Naive B cell (primary cell): ENCODE results near the gene DDX20. TPM values are rescaled to one million over a fixed set of nuclear protein-coding genes. Genes with fewer than 3 reads are reported as not detected.
"Not testable (repeated sequence)": the region's sequence is repeated elsewhere in the genome, so short reads cannot be mapped to it uniquely, and the experiment has no call there.

ENCODE experiments used
- ATAC-seq, 2 donors: fragments of 150-1000 bp; cut with Tn5 transposase; 2 replicates each; pipeline ENCODE4 v1.10.0; 2021; ENCODE audit warnings: low read depth in 2 of 2, mild to moderate bottlenecking in 2 of 2, moderate library complexity in 2 of 2
- DNase-seq: peaks from one replicate; pipeline ENCODE4 v3.0.0; 2022
- H3K27ac Mint-ChIP-seq, 6 donors: one replicate each; pipeline ENCODE4 v1.8.0; 2020 to 2022; ENCODE audit warnings: mild to moderate bottlenecking in 6 of 6, mixed read lengths in 6 of 6, moderate library complexity in 5 of 6, inconsistent platforms in 2 of 6
- H3K27me3 Mint-ChIP-seq, 3 donors: one replicate each; pipeline ENCODE4 v1.8.0; 2021 to 2022; ENCODE audit warnings: mixed read lengths in 3 of 3, mild to moderate bottlenecking in 1 of 3
- H3K36me3 Mint-ChIP-seq, 2 donors: one replicate each; pipeline ENCODE4 v1.8.0; 2020 to 2022; ENCODE audit warnings: mixed read lengths in 2 of 2, inconsistent platforms in 1 of 2, mild to moderate bottlenecking in 1 of 2
- H3K4me1 Mint-ChIP-seq, 3 donors: one replicate each; pipeline ENCODE4 v1.8.0; 2020 to 2022; ENCODE audit warnings: mixed read lengths in 3 of 3, inconsistent platforms in 1 of 3, mild to moderate bottlenecking in 1 of 3, moderate library complexity in 1 of 3
- H3K4me3 Mint-ChIP-seq, 8 donors: one replicate each; pipeline ENCODE4 v1.8.0; 2020 to 2022; ENCODE audit warnings: mild to moderate bottlenecking in 8 of 8, mixed read lengths in 8 of 8, moderate library complexity in 8 of 8, inconsistent platforms in 2 of 8
- H3K9me3 Mint-ChIP-seq, 7 donors: one replicate each; pipeline ENCODE4 v1.8.0; 2020 to 2022; ENCODE audit warnings: mixed read lengths in 7 of 7, mild to moderate bottlenecking in 5 of 7, inconsistent platforms in 2 of 7, moderate library complexity in 1 of 7
- polyA plus RNA-seq, 6 donors: library from polyadenylated mRNA; unstranded; fragments of 300-500 nt; fragmentation: Illumina TruSeq; gene quantifications; one replicate each; pipeline ENCODE4 v1.2.3, GENCODE V29; 2021; ENCODE audit warnings: low read depth in 6 of 6

The DDX20 gene
- polyA plus RNA-seq, 6 donors from 2014 or later, result 7.5 to 15.7 (median 11.5) TPM

GRCh38 chr1:111791776-111792175, 36.1 kb downstream of the DDX20 start:
- peaks cover 8 to 24% (median 12%) of the 10 kb centered on the region in 3 donors for H3K4me1 Mint-ChIP-seq
- no peak overlapping the region for H3K4me3 Mint-ChIP-seq
- ATAC-seq, result no peak
- peak overlapping the region in 1 of 6 donors; percentile 6 for H3K27ac Mint-ChIP-seq
- DNase-seq, result no peak
- H3K36me3 Mint-ChIP-seq, result no peaks in the 10 kb centered on the region
- peaks cover 41 to 56% (median 45%) of the 10 kb centered on the region in 3 donors for H3K27me3 Mint-ChIP-seq
- no peaks in the 10 kb centered on the region for H3K9me3 Mint-ChIP-seq

DNA sequence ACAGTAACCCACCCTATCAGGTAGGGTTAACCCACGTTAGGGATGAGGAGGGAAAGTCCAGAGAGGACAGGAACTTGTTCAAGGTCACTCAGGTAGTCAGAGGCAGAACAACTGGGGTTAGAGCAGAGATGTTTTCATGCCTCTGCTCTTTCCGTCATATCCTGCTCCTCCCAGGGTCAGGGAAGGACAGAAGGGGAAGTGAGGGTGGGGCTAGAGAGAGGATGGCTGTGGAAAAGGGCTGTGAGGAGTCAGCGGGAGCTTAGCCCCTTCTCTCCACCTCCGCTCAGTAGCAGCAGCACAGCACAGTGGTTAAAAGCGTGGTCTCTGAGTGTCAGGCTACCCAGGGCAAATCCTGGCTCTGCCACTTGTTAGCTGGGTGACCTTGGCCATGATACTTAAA, 36.5 kb downstream of the DDX20 start:
- H3K4me1 Mint-ChIP-seq, result peaks cover 8 to 24% (median 12%) of the 10 kb centered on the region in 3 donors
- H3K4me3 Mint-ChIP-seq, result no peak overlapping the region
- no peaks in the 10 kb centered on the region for H3K9me3 Mint-ChIP-seq
- H3K36me3 Mint-ChIP-seq, result no peaks in the 10 kb centered on the region
- DNase-seq, result no peak
- H3K27me3 Mint-ChIP-seq, result peaks cover 36 to 51% (median 40%) of the 10 kb centered on the region in 3 donors
- peak overlapping the region in 1 of 6 donors; percentile 6 for H3K27ac Mint-ChIP-seq
- ATAC-seq, result no peak

DNA sequence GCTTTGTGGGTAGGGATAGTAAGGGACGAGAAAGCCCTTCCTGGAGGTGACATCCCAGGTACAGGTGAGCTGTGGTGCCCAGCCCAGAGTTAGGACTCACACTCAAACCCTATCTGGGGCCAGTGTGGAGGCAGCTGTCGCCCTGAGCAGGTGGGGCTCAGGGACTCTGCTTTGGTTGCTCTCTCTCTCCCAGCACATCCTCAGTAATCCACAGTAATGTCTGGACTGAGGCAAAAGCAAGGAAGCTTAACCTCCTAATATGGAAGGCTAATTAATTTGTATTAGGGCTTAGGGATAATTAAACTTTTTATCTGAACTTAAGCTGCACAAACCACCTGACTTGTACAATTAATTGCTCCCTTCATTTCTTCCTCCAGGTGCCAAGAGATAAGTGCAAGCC, 38.2 kb downstream of the DDX20 start:
- no peaks in the 10 kb centered on the region for H3K36me3 Mint-ChIP-seq
- peaks cover 20 to 43% (median 30%) of the 10 kb centered on the region in 3 donors for H3K27me3 Mint-ChIP-seq
- peak overlapping the region in 1 of 8 donors; percentile 31 for H3K4me3 Mint-ChIP-seq
- no peak overlapping the region for H3K27ac Mint-ChIP-seq
- H3K9me3 Mint-ChIP-seq, result peaks cover 0 to 1% (median 0%) of the 10 kb centered on the region in 7 donors
- peaks cover 8 to 24% (median 12%) of the 10 kb centered on the region in 3 donors for H3K4me1 Mint-ChIP-seq
- no peak for DNase-seq
- no peak for ATAC-seq

GRCh38 chr1:111795401-111795800, 39.7 kb downstream of the DDX20 start:
- Mint-ChIP-seq H3K4me3 (no peak overlapping the region), H3K36me3 (no peaks in the 10 kb centered on the region), H3K9me3 (peaks cover 0 to 8% (median 2%) of the 10 kb centered on the region in 7 donors), H3K4me1 (peaks cover 5 to 17% (median 9%) of the 10 kb centered on the region in 3 donors), H3K27ac (no peak overlapping the region), H3K27me3 (peaks cover 13 to 38% (median 22%) of the 10 kb centered on the region in 3 donors)
- DNase-seq, result no peak
- ATAC-seq, result no peak

GRCh38 chr1:111798580-111798979, 42.9 kb downstream of the DDX20 start:
- no peak overlapping the region for H3K4me3 Mint-ChIP-seq
- H3K9me3 Mint-ChIP-seq, result peaks cover 0 to 8% (median 2%) of the 10 kb centered on the region in 7 donors
- no peak overlapping the region for H3K27ac Mint-ChIP-seq
- no peaks in the 10 kb centered on the region for H3K36me3 Mint-ChIP-seq
- peaks cover 0 to 15% (median 4%) of the 10 kb centered on the region in 3 donors for H3K27me3 Mint-ChIP-seq
- H3K4me1 Mint-ChIP-seq, result peaks cover 0 to 22% (median 4%) of the 10 kb centered on the region in 3 donors
- DNase-seq, result no peak
- ATAC-seq, result no peak

DNA sequence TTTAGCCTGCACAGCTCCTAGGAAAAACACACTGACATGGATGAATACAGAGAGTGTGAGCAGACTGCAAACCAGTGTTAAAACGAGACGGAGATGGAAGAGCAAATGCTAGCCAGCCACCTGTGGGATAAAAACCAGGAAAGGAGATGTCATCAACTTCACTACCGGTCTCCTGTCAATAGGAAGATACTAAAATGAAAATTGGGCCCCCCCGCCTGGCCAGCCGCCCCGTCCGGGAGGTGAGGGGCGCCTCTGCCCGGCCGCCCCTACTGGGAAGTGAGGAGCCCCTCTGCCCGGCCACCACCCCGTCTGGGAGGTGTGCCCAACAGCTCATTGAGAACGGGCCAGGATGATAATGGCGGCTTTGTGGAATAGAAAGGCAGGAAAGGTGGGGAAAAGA, 44.0 kb downstream of the DDX20 start:
- peaks cover 0 to 13% (median 4%) of the 10 kb centered on the region in 3 donors for H3K27me3 Mint-ChIP-seq
- ATAC-seq, DNase-seq, H3K9me3 Mint-ChIP-seq, H3K4me3 Mint-ChIP-seq, H3K36me3 Mint-ChIP-seq: not testable (repeated sequence)
- peaks cover 0 to 18% (median 0%) of the 10 kb centered on the region in 3 donors for H3K4me1 Mint-ChIP-seq
- peak overlapping the region in 1 of 6 donors; percentile 58 for H3K27ac Mint-ChIP-seq

DNA sequence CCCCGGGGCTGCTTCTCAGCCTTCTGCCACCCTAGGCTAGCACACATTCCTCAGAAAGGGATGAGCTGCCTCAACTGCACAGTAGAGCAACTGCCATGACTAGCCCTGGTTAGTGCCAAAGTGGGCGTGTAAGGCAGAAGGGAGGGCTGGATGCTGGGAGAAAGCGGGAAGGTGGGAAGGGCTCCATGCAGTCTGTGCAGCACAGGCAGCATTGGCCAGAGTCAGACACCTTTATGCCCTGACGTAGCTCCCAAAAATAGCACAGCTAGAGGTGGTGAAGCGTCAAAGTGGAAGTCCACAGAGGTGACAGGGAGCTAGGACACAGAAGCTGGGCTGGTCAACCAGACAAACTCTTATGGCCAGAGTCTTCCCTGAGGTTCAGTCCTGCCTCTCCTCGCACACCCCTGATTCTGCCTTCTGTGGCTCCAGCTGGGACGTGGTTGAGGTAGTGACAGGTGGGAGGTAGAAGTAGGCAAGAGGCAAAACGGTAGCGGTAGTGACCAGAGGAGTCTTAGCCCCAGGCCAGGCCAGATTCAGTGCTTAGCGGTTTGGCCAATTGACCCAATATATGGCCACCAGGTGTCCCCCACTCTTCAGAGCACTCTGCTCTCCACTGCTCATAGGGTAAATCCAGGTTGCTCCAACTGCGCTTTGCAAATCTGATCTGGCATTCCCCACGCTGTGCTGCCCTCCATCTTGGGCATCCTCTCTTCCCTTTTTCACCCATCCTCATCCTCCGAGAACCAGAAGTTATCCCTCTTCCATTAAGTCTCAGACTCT, 45.6 kb downstream of the DDX20 start:
- no peak overlapping the region for H3K4me3 Mint-ChIP-seq
- no peak for DNase-seq
- no peak for ATAC-seq
- H3K9me3 Mint-ChIP-seq, result peaks cover 0 to 8% (median 2%) of the 10 kb centered on the region in 7 donors
- peaks cover 0 to 15% (median 4%) of the 10 kb centered on the region in 3 donors for H3K27me3 Mint-ChIP-seq
- peaks cover 11 to 31% (median 12%) of the 10 kb centered on the region in 3 donors for H3K4me1 Mint-ChIP-seq
- H3K27ac Mint-ChIP-seq, result no peak overlapping the region
- H3K36me3 Mint-ChIP-seq, result no peaks in the 10 kb centered on the region

DNA sequence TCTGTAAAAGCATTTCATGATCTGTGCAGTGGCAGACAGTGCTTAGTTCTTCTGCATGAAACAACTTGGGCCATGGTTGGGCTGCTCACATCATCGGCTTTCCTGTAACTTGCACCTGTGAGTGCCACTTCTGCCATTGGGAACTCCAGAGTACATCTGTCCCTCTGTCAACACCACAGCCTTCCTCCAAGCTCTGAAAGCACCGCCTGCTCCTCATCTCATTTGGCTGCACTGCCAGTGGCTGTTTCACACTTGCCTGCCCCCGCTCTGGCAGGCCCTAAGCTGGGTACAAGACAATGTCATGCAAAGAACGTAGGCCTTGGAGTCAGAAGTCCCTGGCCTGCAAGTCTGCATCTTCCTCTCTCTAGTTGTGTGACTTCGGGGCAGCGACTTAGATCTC, 46.4 kb downstream of the DDX20 start:
- H3K4me1 Mint-ChIP-seq, result peaks cover 17 to 39% (median 20%) of the 10 kb centered on the region in 3 donors
- ATAC-seq (no peak), DNase-seq (no peak)
- H3K27me3 Mint-ChIP-seq, result peaks cover 0 to 15% (median 4%) of the 10 kb centered on the region in 3 donors
- H3K4me3 Mint-ChIP-seq, result no peak overlapping the region
- H3K9me3 Mint-ChIP-seq, result peaks cover 0 to 8% (median 2%) of the 10 kb centered on the region in 7 donors
- no peaks in the 10 kb centered on the region for H3K36me3 Mint-ChIP-seq
- peak overlapping the region in 1 of 6 donors; percentile 65 for H3K27ac Mint-ChIP-seq

DNA sequence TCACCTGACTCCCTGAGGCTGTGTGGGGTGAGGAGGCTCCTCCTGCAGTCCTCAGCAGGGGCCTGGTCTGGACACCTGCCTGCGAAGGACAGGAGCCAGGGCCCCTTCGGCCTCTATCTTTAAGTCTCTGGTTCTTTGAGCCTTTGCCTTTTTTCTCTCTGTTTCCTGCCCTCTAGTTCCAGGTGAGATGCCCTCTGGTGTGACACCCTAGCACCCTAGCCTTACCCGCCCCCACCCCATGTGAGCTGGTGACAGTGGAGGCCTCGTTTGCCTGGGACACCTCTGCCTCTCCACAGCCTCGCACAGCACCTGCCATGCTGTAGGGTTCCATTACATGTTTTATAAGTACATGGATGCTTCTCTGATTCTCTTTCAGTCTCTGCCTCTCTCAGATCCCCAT, 47.3 kb downstream of the DDX20 start:
- ATAC-seq, result no peak
- Mint-ChIP-seq H3K4me1 (peaks cover 18 to 48% (median 25%) of the 10 kb centered on the region in 3 donors), H3K27me3 (peaks cover 0 to 15% (median 4%) of the 10 kb centered on the region in 3 donors), H3K27ac (peak overlapping the region in 1 of 6 donors; percentile 94), H3K36me3 (no peaks in the 10 kb centered on the region), H3K9me3 (peaks cover 0 to 8% (median 2%) of the 10 kb centered on the region in 7 donors), H3K4me3 (no peak overlapping the region)
- no peak for DNase-seq

GRCh38 chr1:111803951-111804350, 48.2 kb downstream of the DDX20 start:
- ATAC-seq (no peak), DNase-seq (no peak)
- Mint-ChIP-seq H3K9me3 (peaks cover 0 to 6% (median 2%) of the 10 kb centered on the region in 7 donors), H3K36me3 (no peaks in the 10 kb centered on the region), H3K27ac (peak overlapping the region in 2 of 6 donors; percentile 66 to 79), H3K4me3 (no peak overlapping the region), H3K4me1 (peaks cover 24 to 58% (median 32%) of the 10 kb centered on the region in 3 donors), H3K27me3 (peaks cover 0 to 15% (median 4%) of the 10 kb centered on the region in 3 donors)

GRCh38 chr1:111804776-111805175, 49.1 kb downstream of the DDX20 start:
- no peak overlapping the region for H3K27ac Mint-ChIP-seq
- H3K4me1 Mint-ChIP-seq, result peaks cover 28 to 66% (median 36%) of the 10 kb centered on the region in 3 donors
- H3K9me3 Mint-ChIP-seq, result peaks cover 0 to 3% (median 0%) of the 10 kb centered on the region in 7 donors

DNA sequence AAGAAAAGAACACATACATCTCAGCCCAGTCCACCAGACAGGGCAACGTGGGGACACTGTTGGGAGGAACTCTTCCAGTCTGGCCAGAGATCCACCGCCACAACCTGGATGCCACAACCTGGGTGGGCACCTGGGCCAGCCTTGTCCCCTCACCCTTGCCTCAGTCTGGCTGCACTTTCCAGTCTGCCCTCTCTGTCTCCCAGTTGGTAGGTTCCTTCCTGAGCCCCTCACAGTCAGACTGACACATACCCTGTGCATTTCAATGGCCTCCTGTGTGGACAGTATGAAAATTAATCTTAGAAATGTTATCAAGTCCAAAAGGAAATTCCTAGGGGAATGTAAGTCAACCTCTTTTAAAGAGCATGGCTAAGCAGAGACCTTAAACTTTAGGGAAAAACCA, 49.5 kb downstream of the DDX20 start:
- no peaks in the 10 kb centered on the region for H3K36me3 Mint-ChIP-seq
- H3K4me1 Mint-ChIP-seq, result peaks cover 32 to 71% (median 36%) of the 10 kb centered on the region in 3 donors
- peak overlapping the region in 1 of 6 donors; percentile 52 for H3K27ac Mint-ChIP-seq
- peaks cover 0 to 3% (median 0%) of the 10 kb centered on the region in 7 donors for H3K9me3 Mint-ChIP-seq
- H3K27me3 Mint-ChIP-seq, result peaks cover 0 to 21% (median 4%) of the 10 kb centered on the region in 3 donors
- DNase-seq, result no peak
- no peak for ATAC-seq
- peak overlapping the region in 2 of 8 donors; percentile 13 to 69 for H3K4me3 Mint-ChIP-seq

More at GRCh38 chr1:111804776-111805175, 49.1 kb downstream of the DDX20 start:
- H3K4me3 Mint-ChIP-seq, result peak overlapping the region in 1 of 8 donors; percentile 33
- ATAC-seq, result no peak
- no peaks in the 10 kb centered on the region for H3K36me3 Mint-ChIP-seq
- DNase-seq, result no peak
- H3K27me3 Mint-ChIP-seq, result peaks cover 0 to 16% (median 4%) of the 10 kb centered on the region in 3 donors

DNA sequence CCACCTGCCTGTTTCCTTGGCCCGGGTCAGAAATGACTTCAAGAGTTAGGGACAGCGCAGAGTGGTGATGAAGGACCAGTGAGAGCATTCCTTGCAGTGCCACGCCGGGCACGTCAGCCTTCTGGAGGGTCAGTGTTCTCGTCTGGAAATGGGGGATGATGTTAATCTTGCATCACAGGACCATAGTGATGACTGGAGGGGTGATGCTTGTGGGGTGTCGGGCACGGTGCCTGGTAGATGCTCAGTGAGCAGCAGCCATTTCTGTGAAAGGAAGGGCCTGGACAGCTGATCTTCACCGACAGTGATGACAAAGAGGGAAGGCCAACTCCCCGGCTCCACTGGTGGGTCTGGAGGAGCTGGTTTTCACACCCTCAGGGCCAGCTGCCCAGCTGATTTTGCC, 56.2 kb downstream of the DDX20 start:
- Mint-ChIP-seq H3K27ac (no peak overlapping the region), H3K4me3 (peak overlapping the region in 1 of 8 donors; percentile 44), H3K4me1 (peaks cover 19 to 67% (median 25%) of the 10 kb centered on the region in 3 donors), H3K9me3 (peaks cover 0 to 3% (median 0%) of the 10 kb centered on the region in 7 donors), H3K27me3 (peaks cover 0 to 29% (median 7%) of the 10 kb centered on the region in 3 donors), H3K36me3 (no peaks in the 10 kb centered on the region)
- no peak for DNase-seq
- ATAC-seq, result no peak
